Measurements from ENCODE around the gene GPC5.

GRCh38 chr13:91586609-91587008 lies 188.2 kb downstream of the GPC5 start:
- TF ChIP-seq EZH2phosphoT487 (IDR thresholded peaks at IDR 0.05; ENCODE audit: insufficient read depth, low read depth) (no peak), EZH2 (IDR thresholded peaks at IDR 0.05; ENCODE audit: insufficient read depth, poor library complexity, severe bottlenecking) (no peak)

Measured in GM23248 (cell line).